K562 (cell line): ENCODE measurements around the gene RPS27. TPM values are rescaled to one million over a fixed set of nuclear protein-coding genes. Genes with fewer than 3 reads are reported as not detected.

Experiments used
- KLF1 ChIP-seq: fragments of 450-650 bp; IDR thresholded peaks from 2 replicates; pipeline ENCODE4 v1.6.1; 2016; ENCODE audit warnings: missing genetic modification characterization, missing compliant biosample characterization
- polyA plus RNA-seq, 8 experiments: library from polyadenylated mRNA; depleted of rRNA in 4 of 8; stranded (reverse) in 5 of 8; unstranded in 3 of 8; fragments of >200 nt; fragmentation: Nextera tagmentation in 2 of 8; fragmentation: Illumina TruSeq in 1 of 8; extraction: Ambion mirVana in 2 of 8; extraction: Trizol in 1 of 8; gene quantifications; 2 replicates each; pipeline versions ENCODE4 v1.2.1 to v1.2.3, GENCODE V29; 2011 to 2014; ENCODE audit warnings: inconsistent platforms in 1 of 8, missing spikeins in 1 of 8
- total RNA-seq, 7 experiments: library from RNA; depleted of rRNA in 6 of 7; stranded (reverse); fragments of >200 nt in 6 of 7; fragmentation: Illumina TruSeq in 2 of 7; extraction: Trizol in 2 of 7; gene quantifications; 2 replicates each; pipeline versions ENCODE4 v1.2.1 to v1.2.3, GENCODE V29; 2011 to 2021; ENCODE audit warnings: low replicate concordance in 1 of 7
- TF ChIP-seq, protein P1 (sequence below): fragments of 250-450 bp; sonication (Bioruptor Pico); IDR thresholded peaks from 2 replicates; pipeline ENCODE4 v1.4.0; 2020
- TF ChIP-seq, protein P2 (sequence below): fragments of 450-650 bp; IDR thresholded peaks from 2 replicates; pipeline ENCODE4 v1.6.1; 2016; ENCODE audit warnings: missing biosample characterization, missing genetic modification characterization
- TF ChIP-seq, protein P3 (sequence below), 2 experiments: fragments of 450-650 bp; formaldehyde crosslinking in 1 of 2; IDR thresholded peaks; 2 replicates each; pipeline versions ENCODE4 v1.4.0 to v1.6.1; 2014 to 2020; ENCODE audit warnings: mild to moderate bottlenecking in 2 of 2, borderline replicate concordance in 1 of 2, low read depth in 1 of 2
- TF ChIP-seq, protein P4 (sequence below): fragments of 250-450 bp; sonication (Bioruptor Pico); IDR thresholded peaks from 2 replicates; pipeline ENCODE4 v1.8.0; 2021; ENCODE audit warnings: moderate library complexity, mild to moderate bottlenecking, inconsistent platforms

The RPS27 gene
- total and polyA plus RNA-seq, 9 of the 15 experiments (the other 6 are each of a cell fraction or from before 2014, with no cell fraction given), result 2,091 to 9,377 (median 6,706) TPM

DNA sequence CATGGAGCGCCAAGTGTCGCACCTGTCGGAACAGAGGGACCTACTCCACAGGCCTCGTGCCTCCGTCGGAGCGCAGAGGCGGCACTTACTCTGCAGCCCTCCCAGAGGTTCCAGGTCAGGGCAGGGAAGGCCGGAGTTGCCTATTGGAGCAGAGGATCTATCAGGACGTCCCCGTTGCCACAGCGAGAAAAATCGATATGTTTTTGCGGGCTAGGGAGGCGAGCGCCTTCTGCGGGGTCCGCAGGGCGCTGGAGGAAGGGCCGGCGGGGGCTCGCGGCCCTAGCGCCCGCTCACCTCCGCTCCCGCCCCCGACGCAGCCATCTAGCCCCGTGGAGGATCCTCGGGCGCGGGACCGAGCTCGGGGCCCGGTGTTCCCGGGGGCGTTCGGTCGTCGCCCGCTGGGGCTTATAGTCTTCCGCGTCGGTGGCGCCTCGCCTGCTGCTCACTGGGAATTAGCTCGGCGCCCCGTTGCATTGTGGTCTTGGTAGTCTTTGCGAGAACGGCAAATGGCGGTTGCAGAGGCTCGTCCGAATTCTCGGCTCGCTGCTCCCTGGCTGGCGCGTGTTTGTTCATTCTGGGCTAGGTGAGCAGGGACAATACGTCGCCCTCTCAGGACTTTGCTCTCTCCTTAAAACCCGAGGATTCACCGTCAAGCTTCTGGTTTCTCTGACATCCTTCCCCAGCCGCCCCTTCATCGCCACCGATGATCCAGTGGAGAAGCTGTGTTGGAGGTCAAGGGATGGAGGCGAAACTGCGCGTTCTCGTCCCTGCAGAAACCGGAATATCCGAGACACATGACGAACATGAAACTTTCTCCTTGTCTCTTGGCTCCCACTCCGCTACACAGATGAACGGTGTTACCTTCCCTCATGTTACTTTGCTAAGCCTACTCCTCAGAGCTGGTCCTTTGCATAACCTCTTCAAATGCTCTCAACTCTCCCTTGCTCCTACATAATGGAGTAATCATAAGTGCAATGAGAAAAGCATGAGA lies 13.0 kb upstream of the RPS27 start, which contains the start of gene JTB (continued):
- TF ChIP-seq, protein P1, sequence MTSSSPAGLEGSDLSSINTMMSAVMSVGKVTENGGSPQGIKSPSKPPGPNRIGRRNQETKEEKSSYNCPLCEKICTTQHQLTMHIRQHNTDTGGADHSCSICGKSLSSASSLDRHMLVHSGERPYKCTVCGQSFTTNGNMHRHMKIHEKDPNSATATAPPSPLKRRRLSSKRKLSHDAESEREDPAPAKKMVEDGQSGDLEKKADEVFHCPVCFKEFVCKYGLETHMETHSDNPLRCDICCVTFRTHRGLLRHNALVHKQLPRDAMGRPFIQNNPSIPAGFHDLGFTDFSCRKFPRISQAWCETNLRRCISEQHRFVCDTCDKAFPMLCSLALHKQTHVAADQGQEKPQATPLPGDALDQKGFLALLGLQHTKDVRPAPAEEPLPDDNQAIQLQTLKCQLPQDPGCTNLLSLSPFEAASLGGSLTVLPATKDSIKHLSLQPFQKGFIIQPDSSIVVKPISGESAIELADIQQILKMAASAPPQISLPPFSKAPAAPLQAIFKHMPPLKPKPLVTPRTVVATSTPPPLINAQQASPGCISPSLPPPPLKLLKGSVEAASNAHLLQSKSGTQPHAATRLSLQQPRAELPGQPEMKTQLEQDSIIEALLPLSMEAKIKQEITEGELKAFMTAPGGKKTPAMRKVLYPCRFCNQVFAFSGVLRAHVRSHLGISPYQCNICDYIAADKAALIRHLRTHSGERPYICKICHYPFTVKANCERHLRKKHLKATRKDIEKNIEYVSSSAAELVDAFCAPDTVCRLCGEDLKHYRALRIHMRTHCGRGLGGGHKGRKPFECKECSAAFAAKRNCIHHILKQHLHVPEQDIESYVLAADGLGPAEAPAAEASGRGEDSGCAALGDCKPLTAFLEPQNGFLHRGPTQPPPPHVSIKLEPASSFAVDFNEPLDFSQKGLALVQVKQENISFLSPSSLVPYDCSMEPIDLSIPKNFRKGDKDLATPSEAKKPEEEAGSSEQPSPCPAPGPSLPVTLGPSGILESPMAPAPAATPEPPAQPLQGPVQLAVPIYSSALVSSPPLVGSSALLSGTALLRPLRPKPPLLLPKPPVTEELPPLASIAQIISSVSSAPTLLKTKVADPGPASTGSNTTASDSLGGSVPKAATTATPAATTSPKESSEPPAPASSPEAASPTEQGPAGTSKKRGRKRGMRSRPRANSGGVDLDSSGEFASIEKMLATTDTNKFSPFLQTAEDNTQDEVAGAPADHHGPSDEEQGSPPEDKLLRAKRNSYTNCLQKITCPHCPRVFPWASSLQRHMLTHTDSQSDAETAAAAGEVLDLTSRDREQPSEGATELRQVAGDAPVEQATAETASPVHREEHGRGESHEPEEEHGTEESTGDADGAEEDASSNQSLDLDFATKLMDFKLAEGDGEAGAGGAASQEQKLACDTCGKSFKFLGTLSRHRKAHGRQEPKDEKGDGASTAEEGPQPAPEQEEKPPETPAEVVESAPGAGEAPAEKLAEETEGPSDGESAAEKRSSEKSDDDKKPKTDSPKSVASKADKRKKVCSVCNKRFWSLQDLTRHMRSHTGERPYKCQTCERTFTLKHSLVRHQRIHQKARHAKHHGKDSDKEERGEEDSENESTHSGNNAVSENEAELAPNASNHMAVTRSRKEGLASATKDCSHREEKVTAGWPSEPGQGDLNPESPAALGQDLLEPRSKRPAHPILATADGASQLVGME (CRISPR knock-in tag), result no peak
- TF ChIP-seq KLF1 (tag), result peak; percentile 48; the same call in 1 of the 2 replicates
- TF ChIP-seq, protein P2, sequence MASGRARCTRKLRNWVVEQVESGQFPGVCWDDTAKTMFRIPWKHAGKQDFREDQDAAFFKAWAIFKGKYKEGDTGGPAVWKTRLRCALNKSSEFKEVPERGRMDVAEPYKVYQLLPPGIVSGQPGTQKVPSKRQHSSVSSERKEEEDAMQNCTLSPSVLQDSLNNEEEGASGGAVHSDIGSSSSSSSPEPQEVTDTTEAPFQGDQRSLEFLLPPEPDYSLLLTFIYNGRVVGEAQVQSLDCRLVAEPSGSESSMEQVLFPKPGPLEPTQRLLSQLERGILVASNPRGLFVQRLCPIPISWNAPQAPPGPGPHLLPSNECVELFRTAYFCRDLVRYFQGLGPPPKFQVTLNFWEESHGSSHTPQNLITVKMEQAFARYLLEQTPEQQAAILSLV (tag), result no peak
- TF ChIP-seq, protein P3, sequence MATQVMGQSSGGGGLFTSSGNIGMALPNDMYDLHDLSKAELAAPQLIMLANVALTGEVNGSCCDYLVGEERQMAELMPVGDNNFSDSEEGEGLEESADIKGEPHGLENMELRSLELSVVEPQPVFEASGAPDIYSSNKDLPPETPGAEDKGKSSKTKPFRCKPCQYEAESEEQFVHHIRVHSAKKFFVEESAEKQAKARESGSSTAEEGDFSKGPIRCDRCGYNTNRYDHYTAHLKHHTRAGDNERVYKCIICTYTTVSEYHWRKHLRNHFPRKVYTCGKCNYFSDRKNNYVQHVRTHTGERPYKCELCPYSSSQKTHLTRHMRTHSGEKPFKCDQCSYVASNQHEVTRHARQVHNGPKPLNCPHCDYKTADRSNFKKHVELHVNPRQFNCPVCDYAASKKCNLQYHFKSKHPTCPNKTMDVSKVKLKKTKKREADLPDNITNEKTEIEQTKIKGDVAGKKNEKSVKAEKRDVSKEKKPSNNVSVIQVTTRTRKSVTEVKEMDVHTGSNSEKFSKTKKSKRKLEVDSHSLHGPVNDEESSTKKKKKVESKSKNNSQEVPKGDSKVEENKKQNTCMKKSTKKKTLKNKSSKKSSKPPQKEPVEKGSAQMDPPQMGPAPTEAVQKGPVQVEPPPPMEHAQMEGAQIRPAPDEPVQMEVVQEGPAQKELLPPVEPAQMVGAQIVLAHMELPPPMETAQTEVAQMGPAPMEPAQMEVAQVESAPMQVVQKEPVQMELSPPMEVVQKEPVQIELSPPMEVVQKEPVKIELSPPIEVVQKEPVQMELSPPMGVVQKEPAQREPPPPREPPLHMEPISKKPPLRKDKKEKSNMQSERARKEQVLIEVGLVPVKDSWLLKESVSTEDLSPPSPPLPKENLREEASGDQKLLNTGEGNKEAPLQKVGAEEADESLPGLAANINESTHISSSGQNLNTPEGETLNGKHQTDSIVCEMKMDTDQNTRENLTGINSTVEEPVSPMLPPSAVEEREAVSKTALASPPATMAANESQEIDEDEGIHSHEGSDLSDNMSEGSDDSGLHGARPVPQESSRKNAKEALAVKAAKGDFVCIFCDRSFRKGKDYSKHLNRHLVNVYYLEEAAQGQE (IDR thresholded peaks at IDR 0.05; ENCODE audit: borderline replicate concordance), result no peak; the same call in 1 of the 2 replicates
- TF ChIP-seq, protein P3 (CRISPR knock-in tag; IDR thresholded peaks at IDR 0.05; ENCODE audit: low read depth), result no peak
- TF ChIP-seq, protein P4, sequence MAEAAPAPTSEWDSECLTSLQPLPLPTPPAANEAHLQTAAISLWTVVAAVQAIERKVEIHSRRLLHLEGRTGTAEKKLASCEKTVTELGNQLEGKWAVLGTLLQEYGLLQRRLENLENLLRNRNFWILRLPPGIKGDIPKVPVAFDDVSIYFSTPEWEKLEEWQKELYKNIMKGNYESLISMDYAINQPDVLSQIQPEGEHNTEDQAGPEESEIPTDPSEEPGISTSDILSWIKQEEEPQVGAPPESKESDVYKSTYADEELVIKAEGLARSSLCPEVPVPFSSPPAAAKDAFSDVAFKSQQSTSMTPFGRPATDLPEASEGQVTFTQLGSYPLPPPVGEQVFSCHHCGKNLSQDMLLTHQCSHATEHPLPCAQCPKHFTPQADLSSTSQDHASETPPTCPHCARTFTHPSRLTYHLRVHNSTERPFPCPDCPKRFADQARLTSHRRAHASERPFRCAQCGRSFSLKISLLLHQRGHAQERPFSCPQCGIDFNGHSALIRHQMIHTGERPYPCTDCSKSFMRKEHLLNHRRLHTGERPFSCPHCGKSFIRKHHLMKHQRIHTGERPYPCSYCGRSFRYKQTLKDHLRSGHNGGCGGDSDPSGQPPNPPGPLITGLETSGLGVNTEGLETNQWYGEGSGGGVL, result no peak
